Smooth muscle cell of bladder (primary cell): ENCODE data around the gene APBB3. TPM values are rescaled to one million over a fixed set of nuclear protein-coding genes. Genes with fewer than 3 reads are reported as not detected.

Source experiments
- total RNA-seq: library from RNA; depleted of rRNA; stranded (reverse); fragments of >200 nt; gene quantifications from 2 replicates; pipeline ENCODE4 v1.2.3, GENCODE V29; 2014

The APBB3 gene, protein sequence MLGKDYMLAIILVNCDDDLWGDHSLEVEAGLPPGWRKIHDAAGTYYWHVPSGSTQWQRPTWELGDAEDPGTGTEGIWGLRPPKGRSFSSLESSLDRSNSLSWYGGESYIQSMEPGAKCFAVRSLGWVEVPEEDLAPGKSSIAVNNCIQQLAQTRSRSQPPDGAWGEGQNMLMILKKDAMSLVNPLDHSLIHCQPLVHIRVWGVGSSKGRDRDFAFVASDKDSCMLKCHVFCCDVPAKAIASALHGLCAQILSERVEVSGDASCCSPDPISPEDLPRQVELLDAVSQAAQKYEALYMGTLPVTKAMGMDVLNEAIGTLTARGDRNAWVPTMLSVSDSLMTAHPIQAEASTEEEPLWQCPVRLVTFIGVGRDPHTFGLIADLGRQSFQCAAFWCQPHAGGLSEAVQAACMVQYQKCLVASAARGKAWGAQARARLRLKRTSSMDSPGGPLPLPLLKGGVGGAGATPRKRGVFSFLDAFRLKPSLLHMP
- 17.2 and 21.9 TPM in 2 replicates for total RNA-seq

DNA sequence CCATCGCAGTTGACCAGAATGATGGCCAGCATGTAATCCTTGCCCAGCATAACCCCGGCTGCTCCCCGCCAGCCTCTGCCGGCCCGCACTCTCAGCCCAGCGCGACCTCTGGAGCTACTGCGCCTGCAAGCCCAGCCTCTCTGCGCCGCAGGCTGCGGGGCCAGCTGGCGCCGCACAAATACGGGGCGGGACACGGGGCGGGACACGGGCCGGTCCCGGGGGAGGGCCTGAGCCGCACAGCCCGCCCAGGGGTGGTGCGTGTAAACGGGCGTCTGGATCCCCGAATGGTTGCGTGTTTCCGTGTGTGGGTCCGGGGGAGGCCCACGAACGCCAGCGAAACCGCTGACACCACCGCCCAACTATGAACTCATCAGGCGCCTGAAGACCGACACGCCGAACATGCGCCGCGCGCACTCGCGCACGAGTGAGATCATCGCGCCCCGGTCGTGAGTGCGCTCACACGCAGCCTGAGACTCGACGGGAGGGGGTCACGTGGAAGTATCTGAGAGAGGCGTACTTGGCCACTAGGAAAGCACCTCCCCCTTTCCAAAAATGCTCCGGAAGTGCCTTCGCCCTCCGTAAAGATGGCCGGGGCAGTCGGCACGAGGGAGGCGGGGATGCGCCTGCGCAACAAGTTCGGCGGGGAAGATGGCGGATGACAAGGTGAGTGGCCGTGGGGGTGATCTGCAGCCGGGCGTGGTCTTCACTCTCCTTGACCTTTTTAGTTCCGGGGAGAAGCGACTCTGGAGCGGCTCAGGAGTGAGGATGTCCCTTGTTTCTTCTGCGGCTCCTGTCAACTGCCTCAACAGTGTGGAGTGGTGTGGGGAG is at the start of gene APBB3, which contains the start of gene SLC35A4:
Gene APBB3 (minus strand): TSS at position 403 of the 828 bp plus-strand sequence. CDS start 353 bp downstream, at position 50.
Gene SLC35A4 (plus strand): TSS at position 633 of the 828 bp plus-strand sequence. CDS start 2,342 bp downstream, outside the sequence.

DNA sequence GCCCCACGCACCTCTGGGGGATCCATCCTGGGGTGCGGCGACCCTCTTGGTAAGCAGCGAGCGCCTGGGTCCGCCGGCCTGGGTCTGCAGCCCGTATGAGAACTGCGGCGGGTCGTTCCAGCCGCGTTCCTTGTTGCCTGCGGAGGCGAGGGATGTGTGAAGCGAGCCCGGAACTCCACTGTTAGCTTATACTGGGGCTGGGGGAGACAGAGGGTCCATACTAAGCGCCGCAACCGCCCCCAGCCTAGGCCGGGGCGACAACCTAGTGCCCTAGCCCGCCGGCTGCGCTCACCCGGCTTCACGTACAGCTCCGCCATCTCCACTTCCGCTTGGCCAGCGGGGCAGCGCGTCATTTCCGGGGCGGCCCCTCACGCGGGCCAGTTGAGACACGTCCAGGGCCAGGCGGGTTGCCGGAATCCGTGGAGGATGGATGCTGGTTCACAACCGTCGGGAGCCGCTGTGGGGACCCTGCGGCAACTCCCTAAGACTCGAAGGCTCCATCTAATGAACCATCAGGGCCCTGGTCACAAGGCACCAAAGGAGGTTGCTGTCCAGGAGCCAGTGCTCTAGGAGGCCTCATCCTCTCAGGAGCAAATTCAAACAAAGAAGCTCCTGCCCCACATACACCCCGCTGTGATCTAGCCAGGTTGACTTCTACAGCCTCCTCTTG is 7.1 kb downstream of the APBB3 start, which contains the start of gene SRA1:
Gene SRA1 (minus strand): TSS at position 338 of the 670 bp plus-strand sequence. CDS start 21 bp downstream, at position 317.

DNA sequence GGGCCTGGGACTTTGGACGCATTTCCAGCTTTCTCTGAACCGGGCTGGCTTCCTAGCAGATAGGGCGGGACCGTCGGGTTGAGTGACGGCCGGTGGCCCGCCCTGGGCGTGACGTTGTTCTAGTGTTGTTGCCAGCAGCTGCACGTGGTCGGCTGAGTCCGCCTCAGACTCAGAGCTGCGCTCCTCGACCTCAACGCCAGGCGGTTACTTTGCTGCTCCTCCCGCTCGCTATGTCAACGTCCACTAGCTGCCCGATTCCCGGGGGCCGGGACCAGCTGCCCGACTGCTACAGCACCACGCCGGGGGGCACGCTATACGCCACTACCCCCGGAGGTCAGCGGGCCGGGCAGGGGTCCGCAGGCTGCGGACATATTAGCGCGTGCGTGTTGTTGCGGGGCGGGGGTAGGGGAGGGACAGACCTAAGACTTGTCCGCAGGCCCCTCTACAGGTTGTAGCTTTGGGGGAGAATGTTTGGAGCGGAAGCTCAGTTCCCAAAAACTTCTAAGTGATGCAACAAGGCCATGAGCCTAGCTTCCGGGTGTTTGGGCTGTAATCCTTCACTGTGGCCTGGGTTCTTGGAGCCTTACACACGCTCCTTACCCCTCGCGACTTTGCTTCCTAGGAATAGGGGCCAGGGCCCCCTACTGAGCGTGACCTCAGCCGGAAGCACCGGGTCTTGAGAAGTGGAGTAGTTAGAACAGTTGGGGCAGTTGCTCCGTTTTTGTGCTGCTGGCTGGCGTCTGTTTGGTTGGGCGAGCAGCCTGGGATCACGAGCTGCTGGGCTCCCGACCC is 16.7 kb downstream of the APBB3 start, which contains the start of gene EIF4EBP3:
Gene EIF4EBP3 (plus strand): TSS at position 155 of the 792 bp plus-strand sequence. CDS start 76 bp downstream, at position 231.

Other genes with a start within 250 kb of the APBB3 start
- gene HBEGF, start 218.0 kb downstream of the APBB3 start, total RNA-seq, result 0.43 and 1.2 TPM in 2 replicates
- not detected in 2 replicates for gene SLC4A9, start 204.4 kb downstream of the APBB3 start, total RNA-seq
- gene ANKHD1, start 162.8 kb downstream of the APBB3 start, total RNA-seq, result 42.4 and 49.6 TPM in 2 replicates
- gene EIF4EBP3, start 16.9 kb downstream of the APBB3 start, total RNA-seq, result 0.85 and 1.7 TPM in 2 replicates
- 35.7 and 53.0 TPM in 2 replicates for gene SRA1, start 7.1 kb downstream of the APBB3 start, total RNA-seq
- 10.1 and 14.9 TPM in 2 replicates for gene SLC35A4, start 230 bp upstream of the APBB3 start, total RNA-seq
- 2.9 and 8.8 TPM in 2 replicates for gene CD14, start 68.6 kb upstream of the APBB3 start, total RNA-seq
- gene TMCO6, start 74.9 kb upstream of the APBB3 start, total RNA-seq, result 4.2 and 6.8 TPM in 2 replicates
- 75.1 and 83.8 TPM in 2 replicates for gene NDUFA2, start 83.0 kb upstream of the APBB3 start, total RNA-seq
- gene IK, start 83.2 kb upstream of the APBB3 start, total RNA-seq, result 105 and 111 TPM in 2 replicates
- 24.5 and 28.3 TPM in 2 replicates for gene WDR55, start 100.3 kb upstream of the APBB3 start, total RNA-seq
- gene DND1, start 109.0 kb upstream of the APBB3 start, total RNA-seq, result 0.14 TPM in 1 of 2 replicates, not detected in the other
- gene HARS1, start 126.8 kb upstream of the APBB3 start, total RNA-seq, result 62.9 and 65.2 TPM in 2 replicates
- gene HARS2, start 126.9 kb upstream of the APBB3 start, total RNA-seq, result 24.6 and 27.1 TPM in 2 replicates
- gene ZMAT2, start 135.8 kb upstream of the APBB3 start, total RNA-seq, result 63.7 and 78.2 TPM in 2 replicates
- gene PCDHA1, start 221.5 kb upstream of the APBB3 start, total RNA-seq, result under 0.01 TPM in 2 replicates
- gene PCDHA2, start 230.3 kb upstream of the APBB3 start, total RNA-seq, result under 0.01 and 0.09 TPM in 2 replicates
- 0.14 and 0.28 TPM in 2 replicates for gene PCDHA3, start 236.5 kb upstream of the APBB3 start, total RNA-seq
- 0.14 and 0.37 TPM in 2 replicates for gene PCDHA4, start 242.5 kb upstream of the APBB3 start, total RNA-seq